K562 (cell line): ENCODE results near the gene TEX48. TPM values are rescaled to one million over a fixed set of nuclear protein-coding genes. Genes with fewer than 3 reads are reported as not detected.
A peak's percentile ranks its signal among the peaks of the same experiment; 100 is the strongest.

Source experiments
- ATAC-seq: fragments of 200-7000 bp; cut with Tn5 transposase; 3 replicates; pipeline ENCODE4 v1.9.1; 2020; ENCODE audit warnings: moderate library complexity
- BruUV-seq: library from RNA; stranded (reverse); fragments of 400-500 nt; replicated peaks from 2 replicates; lab custom pipeline; 2021; lab: Mats Ljungman, UMichigan
- CTCF ChIA-PET: fragments of 300-600 bp; formaldehyde crosslinking; extraction: SDS; loops from one replicate; lab custom pipeline; 2021; ENCODE audit warnings: low intra/inter-chr PET ratio; lab: Yijun Ruan, JAX
- POLR2A ChIA-PET: fragments of 300-600, 350-650 bp; sonication (Branson Sonifier 250); formaldehyde crosslinking; extraction: SDS; loops from one replicate; lab custom pipeline; 2021; ENCODE audit warnings: antibody characterized with exemption, inconsistent platforms; lab: Yijun Ruan, JAX
- DNase-seq, 4 experiments: peaks; one replicate each; pipeline versions ENCODE4 v3.0.0 to v3.0.0-alpha.2; 2011 to 2018; ENCODE audit warnings: low spot score in 3 of 4, mixed read lengths in 3 of 4; ENCODE audit errors: extremely low read depth in 1 of 4
- FAIRE-seq: peaks from 2 replicates; lab custom pipeline; 2011; peaks lifted over from hg19 to GRCh38; lab: Jason Lieb, UNC
- H2AFZ ChIP-seq: 2 replicates; pipeline ENCODE4 v1.6.0; 2011; ENCODE audit warnings: low read depth, low read length, control low read depth, inconsistent platforms
- H3K27ac ChIP-seq: fragments of 200-600 bp; 3 replicates; pipeline ENCODE4 v1.8.0; 2011; ENCODE audit warnings: low read depth, mild to moderate bottlenecking, control low read depth, inconsistent platforms, low read length, moderate library complexity, mixed read lengths; ENCODE audit errors: extremely low read depth
- H3K27me3 ChIP-seq, 2 experiments: fragments of 300-600 bp in 1 of 2; 2 replicates in 1 of 2; 3 replicates in 1 of 2; pipeline versions ENCODE4 v1.6.0 to v1.8.0; 2011; ENCODE audit warnings: inconsistent platforms in 2 of 2, low read length in 2 of 2, mild to moderate bottlenecking in 1 of 2, mixed read lengths in 1 of 2, moderate library complexity in 1 of 2; ENCODE audit not compliant: control insufficient read depth in 2 of 2, insufficient read depth in 2 of 2
- H3K36me3 ChIP-seq: fragments of 300-600 bp; 3 replicates; pipeline ENCODE4 v1.8.0; 2011; ENCODE audit warnings: mild to moderate bottlenecking, low read length, inconsistent platforms; ENCODE audit not compliant: control insufficient read depth, insufficient read depth
- H3K4me1 ChIP-seq, 2 experiments: fragments of 200-600 bp in 1 of 2; replicated peaks in 1 of 2; 2 replicates in 1 of 2; 3 replicates in 1 of 2; pipeline versions ENCODE4 v1.5.1 to v1.8.0; 2011; ENCODE audit warnings: inconsistent platforms in 2 of 2, low read length in 2 of 2, mild to moderate bottlenecking in 1 of 2, mixed read lengths in 1 of 2, moderate library complexity in 1 of 2; ENCODE audit not compliant: control insufficient read depth in 2 of 2, insufficient read depth in 2 of 2
- H3K4me2 ChIP-seq: 2 replicates; pipeline ENCODE4 v1.6.1; 2011; ENCODE audit warnings: low read length, control low read depth, inconsistent platforms, mixed read lengths; ENCODE audit not compliant: insufficient read depth
- H3K4me3 ChIP-seq: fragments of 200-600 bp; sonication (generic), shearing (Covaris generic); 2 replicates; pipeline ENCODE4 v1.5.1; 2016; ENCODE audit warnings: control low read depth, inconsistent platforms
- H3K79me2 ChIP-seq: fragments of 200-600 bp; 3 replicates; pipeline ENCODE4 v1.8.0; 2011; ENCODE audit warnings: low read length, inconsistent platforms; ENCODE audit not compliant: control insufficient read depth, insufficient read depth
- H3K9ac ChIP-seq, 2 experiments: 2 replicates each; pipeline versions ENCODE4 v1.6.0 to v1.6.1; 2011; ENCODE audit warnings: low read depth in 2 of 2, low read length in 2 of 2, control low read depth in 1 of 2, inconsistent platforms in 1 of 2, mild to moderate bottlenecking in 1 of 2, mixed read lengths in 1 of 2; ENCODE audit not compliant: insufficient read depth in 1 of 2
- H3K9me1 ChIP-seq: one replicate; pipeline ENCODE4 v1.6.0; 2011; ENCODE audit warnings: inconsistent platforms, mild to moderate bottlenecking, low read length, moderate library complexity; ENCODE audit not compliant: control insufficient read depth, insufficient read depth
- H3K9me3 ChIP-seq: replicated peaks from 2 replicates; pipeline ENCODE4 v1.5.1; 2011; ENCODE audit warnings: low read depth, low read length, inconsistent platforms; ENCODE audit not compliant: control insufficient read depth, insufficient read depth
- H4K20me1 ChIP-seq: replicated peaks from 2 replicates; pipeline ENCODE4 v1.6.1; 2011; ENCODE audit warnings: low read length, inconsistent platforms, mixed read lengths; ENCODE audit not compliant: control insufficient read depth, insufficient read depth
- ATF7 ChIP-seq: fragments of 450-650 bp; IDR thresholded peaks from 2 replicates; pipeline ENCODE4 v1.7.1; 2014; ENCODE audit warnings: mild to moderate bottlenecking, moderate library complexity
- PYGO2 ChIP-seq: fragments of 450-650 bp; IDR thresholded peaks from 2 replicates; pipeline ENCODE4 v1.6.1; 2016; ENCODE audit warnings: mild to moderate bottlenecking, missing genetic modification characterization, moderate library complexity, missing compliant biosample characterization
- RREB1 ChIP-seq: fragments of 250-450 bp; sonication (Bioruptor Pico); IDR thresholded peaks from 2 replicates; pipeline ENCODE4 v1.4.0; 2020
- XRCC5 ChIP-seq: fragments of 200-400 bp; formaldehyde crosslinking; IDR thresholded peaks from 2 replicates; pipeline ENCODE4 v1.6.1; 2017; ENCODE audit warnings: low read depth, mild to moderate bottlenecking, low read length
- WGBS: fragments of 100-300 bp; shearing (Covaris generic); methylation state at CpG from one replicate; pipeline ENCODE4 v1.1.6; 2016; ENCODE audit warnings: low coverage, mixed read lengths; ENCODE audit not compliant: insufficient coverage; ENCODE audit errors: missing lambda C conversion rate; 5-methylcytosine and 5-hydroxymethylcytosine counted together
- in situ Hi-C: fragments of 300-500 bp; cut with MboI; formaldehyde crosslinking; loops from 4 replicates; pipeline ENCODE4 v1.15.0; 2018; ENCODE audit warnings: inconsistent platforms, mixed read lengths
- intact Hi-C: fragments of 100-400 bp; cut with micrococcal nuclease; formaldehyde crosslinking; loops from 2 replicates; pipeline ENCODE4 v1.14.2; 2022
- polyA plus RNA-seq, 8 experiments: library from polyadenylated mRNA; depleted of rRNA in 4 of 8; stranded (reverse) in 5 of 8; unstranded in 3 of 8; fragments of >200 nt; fragmentation: Nextera tagmentation in 2 of 8; fragmentation: Illumina TruSeq in 1 of 8; extraction: Ambion mirVana in 2 of 8; extraction: Trizol in 1 of 8; gene quantifications; 2 replicates each; pipeline versions ENCODE4 v1.2.1 to v1.2.3, GENCODE V29; 2011 to 2014; ENCODE audit warnings: inconsistent platforms in 1 of 8, missing spikeins in 1 of 8
- total RNA-seq, 7 experiments: library from RNA; depleted of rRNA in 6 of 7; stranded (reverse); fragments of >200 nt in 6 of 7; fragmentation: Illumina TruSeq in 2 of 7; extraction: Trizol in 2 of 7; gene quantifications; 2 replicates each; pipeline versions ENCODE4 v1.2.1 to v1.2.3, GENCODE V29; 2011 to 2021; ENCODE audit warnings: low replicate concordance in 1 of 7

TEX48 gene
- total and polyA plus RNA-seq, 9 of the 15 experiments (the other 6 are each of a cell fraction or from before 2014, with no cell fraction given): not detected

- TF ChIP-seq ATF7 (peak; percentile 13; the same call in 1 of the 2 replicates), PYGO2 (tag) (no peak)
- H3K79me2 ChIP-seq: no peaks in the 10 kb centered on the region
- ATAC-seq: no peak
- no peak overlapping the region for H3K4me2 ChIP-seq
- in situ Hi-C loops (no loop called here), intact Hi-C loops (no loop called here)
- H3K4me1 ChIP-seq: no peaks in the 10 kb centered on the region
- no peak overlapping the region for H3K9ac ChIP-seq
- H3K9me3 ChIP-seq: no peaks in the 10 kb centered on the region
- H2AFZ ChIP-seq: no peak overlapping the region
- no TSS peak for BruUV-seq
- H3K27me3 ChIP-seq: peaks cover 2 to 34% of the 10 kb centered on the region in 2 experiments; a peak in 3 of 5 replicates
- no peak for DNase-seq
- 0% methylated on average over 4 of the region's 4 CpGs for WGBS
- ChIA-PET POLR2A (interaction anchor here (0.5 to 1.6 kb wide), 2 partner anchors 8 to 91 kb away, joined by 3 read pairs; no protein-coding TSS in a partner anchor), CTCF (no interaction called here)
- no peaks in the 10 kb centered on the region for H3K36me3 ChIP-seq
- H3K4me3 ChIP-seq: no peak overlapping the region
- no peaks in the 10 kb centered on the region for H3K9me1 ChIP-seq
- no peaks in the 10 kb centered on the region; the same call in 1 of the 2 replicates for H4K20me1 ChIP-seq
- no peak overlapping the region for H3K27ac ChIP-seq
- no peak for FAIRE-seq
Measured at GRCh38 chr9:114666851-114667250, 15.1 kb downstream of the TEX48 start.

- Histone ChIP-seq H3K4me1 (no peaks in the 10 kb centered on the region), H3K9me1 (no peaks in the 10 kb centered on the region), H3K9ac (no peak overlapping the region), H3K36me3 (no peaks in the 10 kb centered on the region), H3K27me3 (peaks cover 6 to 35% of the 10 kb centered on the region in 2 experiments; a peak in 4 of 5 replicates), H3K4me2 (no peak overlapping the region), H4K20me1 (no peaks in the 10 kb centered on the region; the same call in 1 of the 2 replicates), H3K9me3 (no peaks in the 10 kb centered on the region), H3K4me3 (no peak overlapping the region), H2AFZ (no peak overlapping the region), H3K27ac (no peak overlapping the region), H3K79me2 (no peaks in the 10 kb centered on the region)
- in situ Hi-C loops: no loop called here
- TF ChIP-seq RREB1 (CRISPR knock-in tag): no peak
- no peak for TF ChIP-seq XRCC5
- no TSS peak for BruUV-seq
- ATAC-seq (no peak), DNase-seq (no peak), FAIRE-seq (no peak)
- ChIA-PET CTCF (no interaction called here), POLR2A (interaction anchor here (0.5 to 1.9 kb wide), 3 partner anchors 8 to 91 kb away, joined by 3 to 5 read pairs (median 3); no protein-coding TSS in a partner anchor)
- intact Hi-C loops: no loop called here
- 2% methylated on average over 5 of the region's 5 CpGs for WGBS
Measured at GRCh38 chr9:114666401-114666800, 15.6 kb downstream of the TEX48 start.
